ENCODE data around the gene APOL6. TPM values are rescaled to one million over a fixed set of nuclear protein-coding genes. Genes with fewer than 3 reads are reported as not detected.

APOL6 gene
- total and polyA plus RNA-seq, 2 donors (not counting 3 experiments of a cell fraction or from before 2014, with no cell fraction given) = 0.33 to 3.0 TPM

GRCh38 chr22:35599364-35599763, 48.9 kb upstream of the APOL6 start:
- Histone ChIP-seq H3K4me3 (replicated peaks in 1 of 3; ENCODE audit: insufficient read depth in 1 of 3, low read depth in 1 of 3, low read length in 3 of 3) (no peak overlapping the region), H3K79me2 (ENCODE audit: control insufficient read depth, insufficient read depth, low read length) (no peaks in the 10 kb centered on the region), H3K4me2 (ENCODE audit: insufficient read depth, low read length) (no peak overlapping the region), H4K20me1 (replicated peaks; ENCODE audit: control insufficient read depth, extremely low read depth, insufficient read depth, low read length) (no peaks in the 10 kb centered on the region), H3K27me3 (ENCODE audit: control insufficient read depth in 2 of 2, insufficient read depth in 2 of 2, low read length in 2 of 2) (peaks cover 0 to under 1% of the 10 kb centered on the region in 2 experiments), H3K4me1 (ENCODE audit: control insufficient read depth, extremely low read depth, insufficient read depth, low read length) (no peaks in the 10 kb centered on the region), H3K27ac (ENCODE audit: insufficient read depth, low read depth, low read length) (no peak overlapping the region), H3K9me3 (replicated peaks; ENCODE audit: control insufficient read depth, insufficient read depth, low read length) (no peaks in the 10 kb centered on the region), H3K36me3 (ENCODE audit: control insufficient read depth in 2 of 2, extremely low read depth in 1 of 2, insufficient read depth in 2 of 2, low read length in 2 of 2) (no peaks in the 10 kb centered on the region), H2AFZ (ENCODE audit: low read depth, low read length) (no peak overlapping the region), H3K9me1 (replicated peaks; ENCODE audit: control insufficient read depth, extremely low read depth, insufficient read depth, low read length) (no peaks in the 10 kb centered on the region), H3K9ac (replicated peaks; ENCODE audit: extremely low read depth, insufficient read depth, low read length) (no peak overlapping the region)
- no peak for TF ChIP-seq MYC (IDR thresholded peaks at IDR 0.05; ENCODE audit: low read depth, low read length)
- TF ChIP-seq MAX (IDR thresholded peaks at IDR 0.05; ENCODE audit: insufficient read depth, insufficient read length) = no peak
- no peak for TF ChIP-seq POLR2A (IDR thresholded peaks at IDR 0.05; ENCODE audit: low read depth, low read length)
- TF ChIP-seq POLR2AphosphoS5 (IDR thresholded peaks at IDR 0.05; ENCODE audit: insufficient read depth, low read depth, low read length) = no peak
- TF ChIP-seq GATA2 (IDR thresholded peaks at IDR 0.05; ENCODE audit: insufficient read depth, insufficient read length, low read depth, low read length) = no peak
- no peak for TF ChIP-seq FOS (IDR thresholded peaks at IDR 0.05; ENCODE audit: borderline replicate concordance, insufficient read depth, low read length)
- TF ChIP-seq CTCF (IDR thresholded peaks at IDR 0.05; ENCODE audit: extremely low read depth in 1 of 2, insufficient read depth in 1 of 2, low read depth in 1 of 2, low read length in 2 of 2) = no peak
- TF ChIP-seq EZH2 (IDR thresholded peaks at IDR 0.05; ENCODE audit: borderline replicate concordance, low read depth, low read length, severe bottlenecking) = no peak
- no peak for TF ChIP-seq JUN (IDR thresholded peaks at IDR 0.05; ENCODE audit: borderline replicate concordance, insufficient read depth, insufficient read length, low read depth)
- POLR2A ChIA-PET = no interaction called here
- CTCF ChIA-PET = no interaction called here
- intact Hi-C loops (cut with micrococcal nuclease) = no loop called here
- no peak for DNase-seq (ENCODE audit: low read depth, low spot score)
- BruUV-seq (replicated peaks) = no TSS peak
- FAIRE-seq = no peak
- dilution Hi-C loops (cut with MboI; ENCODE audit: extremely low pct_ligation_motif_present, low sequenced_read_pairs) = no loop called here
